DND-41 (cell line): ENCODE data around the gene METTL23.

ENCODE experiments used
- ATAC-seq: fragments of 200-7000 bp; cut with Tn5 transposase; 3 replicates; pipeline ENCODE4 v1.9.1; 2021; ENCODE audit warnings: low read depth; ENCODE audit not compliant: insufficient read depth
- DNase-seq: peaks from one replicate; pipeline ENCODE4 v3.0.0-alpha.2; 2020
- H2AFZ ChIP-seq: 2 replicates; pipeline ENCODE4 v1.6.0; 2012; ENCODE audit warnings: low read depth, low read length
- H3K27ac ChIP-seq: 2 replicates; pipeline ENCODE4 v1.5.1; 2012; ENCODE audit warnings: low read length, inconsistent platforms
- H3K27me3 ChIP-seq: fragments of 200-600 bp; sonication (generic); 2 replicates; pipeline ENCODE4 v1.6.0; 2012; ENCODE audit warnings: low read length, mild to moderate bottlenecking, inconsistent platforms; ENCODE audit not compliant: insufficient read depth, poor library complexity
- H3K36me3 ChIP-seq: 2 replicates; pipeline ENCODE4 v1.5.1; 2012; ENCODE audit warnings: low read length, inconsistent platforms; ENCODE audit not compliant: insufficient read depth
- H3K4me1 ChIP-seq: 2 replicates; pipeline ENCODE4 v1.5.1; 2012; ENCODE audit warnings: mild to moderate bottlenecking, low read length; ENCODE audit not compliant: insufficient read depth
- H3K4me2 ChIP-seq: 2 replicates; pipeline ENCODE4 v1.6.0; 2012; ENCODE audit warnings: mild to moderate bottlenecking, moderate library complexity, low read length, inconsistent platforms; ENCODE audit not compliant: insufficient read depth
- H3K4me3 ChIP-seq, 2 experiments: fragments of 200-600 bp in 1 of 2; shearing (Covaris generic) in 1 of 2; 2 replicates each; pipeline ENCODE4 v1.5.1; 2012 to 2016; ENCODE audit warnings: inconsistent platforms in 2 of 2, low read length in 2 of 2, mild to moderate bottlenecking in 2 of 2, low read depth in 1 of 2, moderate library complexity in 1 of 2
- H3K79me2 ChIP-seq: 2 replicates; pipeline ENCODE4 v1.6.0; 2012; ENCODE audit warnings: low read length, inconsistent platforms; ENCODE audit not compliant: insufficient read depth
- H3K9ac ChIP-seq: 2 replicates; pipeline ENCODE4 v1.6.0; 2012; ENCODE audit warnings: low read depth, mild to moderate bottlenecking, inconsistent platforms, low read length, moderate library complexity
- H3K9me3 ChIP-seq: 2 replicates; pipeline ENCODE4 v1.5.1; 2012; ENCODE audit warnings: low read length, moderate library complexity, mild to moderate bottlenecking, inconsistent platforms; ENCODE audit not compliant: insufficient read depth, severe bottlenecking
- H4K20me1 ChIP-seq: 2 replicates; pipeline ENCODE4 v1.6.0; 2012; ENCODE audit warnings: low read length; ENCODE audit not compliant: insufficient read depth
- CTCF ChIP-seq: IDR thresholded peaks from 2 replicates; pipeline ENCODE4 v1.5.1; 2012; ENCODE audit warnings: borderline replicate concordance, low read length, moderate library complexity, mild to moderate bottlenecking; ENCODE audit not compliant: poor library complexity, severe bottlenecking; ENCODE audit errors: extremely low read depth
- EZH2 ChIP-seq: IDR thresholded peaks from 3 replicates; pipeline ENCODE4 v1.6.1; 2012; ENCODE audit warnings: borderline replicate concordance, low read depth, mild to moderate bottlenecking, moderate library complexity, low read length, inconsistent platforms; ENCODE audit not compliant: severe bottlenecking

METTL23 gene

GRCh38 chr17:76700617-76701470 is 25.8 kb upstream of the METTL23 start:
- Histone ChIP-seq H3K79me2 (no peaks in the 10 kb centered on the region), H3K36me3 (no peaks in the 10 kb centered on the region), H3K4me1 (no peaks in the 10 kb centered on the region), H2AFZ (no peak overlapping the region), H3K27ac (no peak overlapping the region), H4K20me1 (no peaks in the 10 kb centered on the region), H3K27me3 (no peaks in the 10 kb centered on the region), H3K9me3 (no peaks in the 10 kb centered on the region), H3K9ac (no peak overlapping the region), H3K4me2 (no peak overlapping the region), H3K4me3 (no peak overlapping the region)
- TF ChIP-seq CTCF (no peak), EZH2 (no peak)
- peak; percentile 55; the same call in 2 of the 3 replicates for ATAC-seq
- DNase-seq: peak; percentile 18

GRCh38 chr17:76701471-76701967 is 25.1 kb upstream of the METTL23 start:
- Histone ChIP-seq H3K27me3 (no peaks in the 10 kb centered on the region), H3K4me2 (no peak overlapping the region)

DNA sequence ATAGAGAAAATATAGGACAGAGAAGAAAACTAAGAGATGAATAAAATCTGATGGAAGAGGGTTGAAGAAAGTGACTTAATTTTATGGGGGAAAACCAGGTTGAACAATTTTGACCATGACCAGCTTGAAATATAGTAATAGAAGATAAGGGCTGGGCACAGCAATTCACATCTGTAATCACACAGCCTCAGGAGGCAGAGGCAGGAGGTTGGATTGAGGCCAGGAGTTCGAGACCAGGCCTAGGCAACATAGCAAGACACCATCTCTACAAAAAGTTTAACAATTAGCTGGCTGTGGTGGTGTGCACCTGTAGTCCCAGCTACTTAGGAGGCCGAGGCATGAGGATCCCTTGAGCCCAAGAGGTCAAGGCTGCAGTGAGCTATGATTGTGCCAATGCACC is 24.6 kb upstream of the METTL23 start:
- TF ChIP-seq EZH2 (no peak), CTCF (no peak)
- H4K20me1 ChIP-seq: no peaks in the 10 kb centered on the region
- no peak overlapping the region for H3K27ac ChIP-seq
- DNase-seq (no peak), ATAC-seq (no peak)
- no peaks in the 10 kb centered on the region for H3K4me1 ChIP-seq
- H2AFZ ChIP-seq: no peak overlapping the region
- H3K4me3 ChIP-seq: no peak overlapping the region
- no peaks in the 10 kb centered on the region for H3K79me2 ChIP-seq
- H3K36me3 ChIP-seq: no peaks in the 10 kb centered on the region
- H3K9me3 ChIP-seq: no peaks in the 10 kb centered on the region
- H3K27me3 ChIP-seq: no peaks in the 10 kb centered on the region
- H3K9ac ChIP-seq: no peak overlapping the region
- no peak overlapping the region for H3K4me2 ChIP-seq

More at GRCh38 chr17:76701471-76701967, 25.1 kb upstream of the METTL23 start:
- no peaks in the 10 kb centered on the region for H3K36me3 ChIP-seq
- H2AFZ ChIP-seq: no peak overlapping the region
- DNase-seq: no peak
- H3K9ac ChIP-seq: no peak overlapping the region
- H3K4me1 ChIP-seq: no peaks in the 10 kb centered on the region
- ATAC-seq: no peak
- H4K20me1 ChIP-seq: no peaks in the 10 kb centered on the region
- H3K79me2 ChIP-seq: no peaks in the 10 kb centered on the region
- H3K27ac ChIP-seq: no peak overlapping the region
- H3K4me3 ChIP-seq: no peak overlapping the region
- TF ChIP-seq EZH2 (no peak), CTCF (no peak)
- H3K9me3 ChIP-seq: no peaks in the 10 kb centered on the region
